Measurements from ENCODE around the gene KIAA1217.

KIAA1217 gene

GRCh38 chr10:24259365-24260130 lies 50.6 kb downstream of the KIAA1217 start:
- no peak overlapping the region for H2AK5ac ChIP-seq (ENCODE audit: low read depth, low read length)
- H3K23ac ChIP-seq (ENCODE audit: low read depth, low read length, poor library complexity), result no peak overlapping the region
- H3K4me3 ChIP-seq (ENCODE audit: low read length in 2 of 2), result no peak overlapping the region
- H4K91ac ChIP-seq (ENCODE audit: low read depth, low read length, poor library complexity), result no peak overlapping the region
- no peaks in the 10 kb centered on the region for H3K79me1 ChIP-seq (ENCODE audit: low read depth, low read length)
- no peak overlapping the region for H3K4ac ChIP-seq (ENCODE audit: low read length)
- H3K27me3 ChIP-seq (ENCODE audit: control insufficient read depth in 3 of 3, insufficient read depth in 3 of 3, low read depth in 1 of 3, low read length in 3 of 3), result no peaks in the 10 kb centered on the region
- no peaks in the 10 kb centered on the region for H3K9me3 ChIP-seq (replicated peaks in 1 of 2; ENCODE audit: control insufficient read depth in 2 of 2, insufficient read depth in 1 of 2, low read depth in 1 of 2, low read length in 2 of 2)
- H3K4me1 ChIP-seq (ENCODE audit: control insufficient read depth in 2 of 2, insufficient read depth in 1 of 2, low read depth in 1 of 2, low read length in 2 of 2), result peaks cover 15 to 18% of the 10 kb centered on the region in 2 donors
- H4K8ac ChIP-seq (ENCODE audit: low read depth, low read length), result no peak overlapping the region
- H2BK5ac ChIP-seq (ENCODE audit: low read length), result no peak overlapping the region
- no peak overlapping the region for H2BK12ac ChIP-seq (ENCODE audit: low read length)
- no peak overlapping the region for H3K14ac ChIP-seq (ENCODE audit: low read length)
- H2AFZ ChIP-seq (ENCODE audit: low read length), result no peak overlapping the region
- H2BK120ac ChIP-seq (ENCODE audit: low read depth, low read length), result no peak overlapping the region
- no peak overlapping the region for H2BK15ac ChIP-seq (ENCODE audit: low read length)
- no peak overlapping the region for H3K4me2 ChIP-seq (ENCODE audit: insufficient read depth, low read length, poor library complexity, severe bottlenecking)
- no CpG with 5 or more reads among the region's 7 CpGs for WGBS, 2 donors (ENCODE audit: extremely low coverage in 2 of 2, insufficient read length in 2 of 2, insufficient replicate concordance in 1 of 2)
- H3K36me3 ChIP-seq (replicated peaks in 1 of 2; ENCODE audit: control insufficient read depth in 2 of 2, insufficient read depth in 2 of 2, low read length in 2 of 2), result no peaks in the 10 kb centered on the region
- no peak overlapping the region for H3K18ac ChIP-seq (ENCODE audit: low read length)
- no peak overlapping the region for H3K27ac ChIP-seq (replicated peaks; ENCODE audit: low read length)
- no peak for DNase-seq (ENCODE audit: low spot score)
- H3K9ac ChIP-seq (ENCODE audit: low read depth, low read length, poor library complexity), result no peak overlapping the region

GRCh38 chr10:24261627-24262026 lies 52.7 kb downstream of the KIAA1217 start:
- WGBS, 2 donors (ENCODE audit: extremely low coverage in 2 of 2, insufficient read length in 2 of 2, insufficient replicate concordance in 1 of 2), result no CpG with 5 or more reads among the region's 3 CpGs
- no peak overlapping the region for H2AFZ ChIP-seq (ENCODE audit: low read length)
- no peak overlapping the region for H4K91ac ChIP-seq (ENCODE audit: low read depth, low read length, poor library complexity)
- DNase-seq (ENCODE audit: low spot score), result no peak
- no peak overlapping the region for H2BK5ac ChIP-seq (ENCODE audit: low read length)
- H2BK12ac ChIP-seq (ENCODE audit: low read length), result no peak overlapping the region
- H3K14ac ChIP-seq (ENCODE audit: low read length), result no peak overlapping the region
- H3K9me3 ChIP-seq (replicated peaks in 1 of 2; ENCODE audit: control insufficient read depth in 2 of 2, insufficient read depth in 1 of 2, low read depth in 1 of 2, low read length in 2 of 2), result peaks cover 0 to 3% of the 10 kb centered on the region in 2 donors
- no peak overlapping the region for H3K4me3 ChIP-seq (ENCODE audit: low read length in 2 of 2)
- no peak overlapping the region for H4K8ac ChIP-seq (ENCODE audit: low read depth, low read length)
- no peak overlapping the region for H3K18ac ChIP-seq (ENCODE audit: low read length)
- no peak overlapping the region for H2AK5ac ChIP-seq (ENCODE audit: low read depth, low read length)
- H3K27ac ChIP-seq (replicated peaks; ENCODE audit: low read length), result no peak overlapping the region
- H3K27me3 ChIP-seq (ENCODE audit: control insufficient read depth in 3 of 3, insufficient read depth in 3 of 3, low read depth in 1 of 3, low read length in 3 of 3), result no peaks in the 10 kb centered on the region
- no peak overlapping the region for H3K23ac ChIP-seq (ENCODE audit: low read depth, low read length, poor library complexity)
- no peaks in the 10 kb centered on the region for H3K79me1 ChIP-seq (ENCODE audit: low read depth, low read length)
- H3K4me1 ChIP-seq (ENCODE audit: control insufficient read depth in 2 of 2, insufficient read depth in 1 of 2, low read depth in 1 of 2, low read length in 2 of 2), result peaks cover 9 to 11% of the 10 kb centered on the region in 2 donors
- H3K9ac ChIP-seq (ENCODE audit: low read depth, low read length, poor library complexity), result no peak overlapping the region
- no peak overlapping the region for H2BK15ac ChIP-seq (ENCODE audit: low read length)
- no peaks in the 10 kb centered on the region for H3K36me3 ChIP-seq (replicated peaks in 1 of 2; ENCODE audit: control insufficient read depth in 2 of 2, insufficient read depth in 2 of 2, low read length in 2 of 2)
- no peak overlapping the region for H2BK120ac ChIP-seq (ENCODE audit: low read depth, low read length)
- no peak overlapping the region for H3K4me2 ChIP-seq (ENCODE audit: insufficient read depth, low read length, poor library complexity, severe bottlenecking)
- H3K4ac ChIP-seq (ENCODE audit: low read length), result no peak overlapping the region

GRCh38 chr10:24262929-24263590 lies 54.1 kb downstream of the KIAA1217 start:
- Histone ChIP-seq H3K27me3 (ENCODE audit: control insufficient read depth in 3 of 3, insufficient read depth in 3 of 3, low read depth in 1 of 3, low read length in 3 of 3) (no peaks in the 10 kb centered on the region), H2BK120ac (ENCODE audit: low read depth, low read length) (no peak overlapping the region), H3K36me3 (replicated peaks in 1 of 2; ENCODE audit: control insufficient read depth in 2 of 2, insufficient read depth in 2 of 2, low read length in 2 of 2) (peaks cover 0 to 2% of the 10 kb centered on the region in 2 donors), H4K91ac (ENCODE audit: low read depth, low read length, poor library complexity) (no peak overlapping the region), H2BK15ac (ENCODE audit: low read length) (no peak overlapping the region), H3K4me1 (ENCODE audit: control insufficient read depth in 2 of 2, insufficient read depth in 1 of 2, low read depth in 1 of 2, low read length in 2 of 2) (peaks cover 7 to 9% of the 10 kb centered on the region in 2 donors), H3K9me3 (replicated peaks in 1 of 2; ENCODE audit: control insufficient read depth in 2 of 2, insufficient read depth in 1 of 2, low read depth in 1 of 2, low read length in 2 of 2) (peaks cover 0 to 3% of the 10 kb centered on the region in 2 donors), H3K4me3 (ENCODE audit: low read length in 2 of 2) (no peak overlapping the region), H3K4me2 (ENCODE audit: insufficient read depth, low read length, poor library complexity, severe bottlenecking) (no peak overlapping the region), H2AFZ (ENCODE audit: low read length) (no peak overlapping the region), H2BK12ac (ENCODE audit: low read length) (no peak overlapping the region), H3K14ac (ENCODE audit: low read length) (no peak overlapping the region), H3K23ac (ENCODE audit: low read depth, low read length, poor library complexity) (no peak overlapping the region), H2AK5ac (ENCODE audit: low read depth, low read length) (no peak overlapping the region), H3K9ac (ENCODE audit: low read depth, low read length, poor library complexity) (no peak overlapping the region), H3K18ac (ENCODE audit: low read length) (no peak overlapping the region), H3K27ac (replicated peaks; ENCODE audit: low read length) (no peak overlapping the region), H3K79me1 (ENCODE audit: low read depth, low read length) (peaks cover 2% of the 10 kb centered on the region), H3K4ac (ENCODE audit: low read length) (no peak overlapping the region), H2BK5ac (ENCODE audit: low read length) (no peak overlapping the region), H4K8ac (ENCODE audit: low read depth, low read length) (no peak overlapping the region)
- no peak for DNase-seq (ENCODE audit: low spot score)
- WGBS, 2 donors (ENCODE audit: extremely low coverage in 2 of 2, insufficient read length in 2 of 2, insufficient replicate concordance in 1 of 2), result no CpG with 5 or more reads among the region's 7 CpGs

GRCh38 chr10:24269476-24269875 lies 60.5 kb downstream of the KIAA1217 start:
- Histone ChIP-seq H3K4me2 (ENCODE audit: insufficient read depth, low read length, poor library complexity, severe bottlenecking) (no peak overlapping the region), H3K4ac (ENCODE audit: low read length) (no peak overlapping the region), H2AK5ac (ENCODE audit: low read depth, low read length) (no peak overlapping the region), H3K27ac (replicated peaks; ENCODE audit: low read length) (no peak overlapping the region), H3K23ac (ENCODE audit: low read depth, low read length, poor library complexity) (no peak overlapping the region), H3K18ac (ENCODE audit: low read length) (no peak overlapping the region), H2BK5ac (ENCODE audit: low read length) (no peak overlapping the region), H3K4me1 (ENCODE audit: control insufficient read depth in 2 of 2, insufficient read depth in 1 of 2, low read depth in 1 of 2, low read length in 2 of 2) (peaks cover 3 to 5% of the 10 kb centered on the region in 2 donors), H3K9me3 (replicated peaks in 1 of 2; ENCODE audit: control insufficient read depth in 2 of 2, insufficient read depth in 1 of 2, low read depth in 1 of 2, low read length in 2 of 2) (peaks cover 0 to 3% of the 10 kb centered on the region in 2 donors), H2BK120ac (ENCODE audit: low read depth, low read length) (no peak overlapping the region), H4K8ac (ENCODE audit: low read depth, low read length) (no peak overlapping the region), H2BK12ac (ENCODE audit: low read length) (no peak overlapping the region), H3K4me3 (ENCODE audit: low read length in 2 of 2) (no peak overlapping the region), H3K36me3 (replicated peaks in 1 of 2; ENCODE audit: control insufficient read depth in 2 of 2, insufficient read depth in 2 of 2, low read length in 2 of 2) (peaks cover 0 to 2% of the 10 kb centered on the region in 2 donors), H3K27me3 (ENCODE audit: control insufficient read depth in 3 of 3, insufficient read depth in 3 of 3, low read depth in 1 of 3, low read length in 3 of 3) (no peaks in the 10 kb centered on the region), H4K91ac (ENCODE audit: low read depth, low read length, poor library complexity) (no peak overlapping the region), H2BK15ac (ENCODE audit: low read length) (no peak overlapping the region), H3K14ac (ENCODE audit: low read length) (no peak overlapping the region), H3K9ac (ENCODE audit: low read depth, low read length, poor library complexity) (no peak overlapping the region), H2AFZ (ENCODE audit: low read length) (no peak overlapping the region), H3K79me1 (ENCODE audit: low read depth, low read length) (peaks cover 2% of the 10 kb centered on the region)
- WGBS, 2 donors (ENCODE audit: extremely low coverage in 2 of 2, insufficient read length in 2 of 2, insufficient replicate concordance in 1 of 2), result no CpG with 5 or more reads among the region's 1 CpG
- no peak for DNase-seq (ENCODE audit: low spot score)

Measured in neuronal stem cell (in vitro differentiated cells).